Body of pancreas (tissue), 4 donors: ENCODE measurements around the gene HPGDS. TPM values are rescaled to one million over a fixed set of nuclear protein-coding genes. Genes with fewer than 3 reads are reported as not detected.

Experiments
- ATAC-seq: fragments of 150-250 bp; one replicate; pipeline ENCODE4 v1.9.1; 2016
- DNase-seq, 4 donors: peaks; one replicate each; pipeline ENCODE4 v3.0.0-alpha.2; 2019
- H3K27ac ChIP-seq, 4 donors: fragments of 200-600 bp; sonication (generic); 1 replicate in 3 of 4; 2 replicates in 1 of 4; pipeline versions ENCODE4 v1.5.1 to v1.6.1; 2016 to 2019; ENCODE audit warnings: mild to moderate bottlenecking in 1 of 4, mixed read lengths in 1 of 4, moderate library complexity in 1 of 4
- H3K27me3 ChIP-seq, 2 donors: fragments of 200-600 bp; sonication (generic); one replicate each; pipeline ENCODE4 v1.6.0; 2016; ENCODE audit warnings: mild to moderate bottlenecking in 1 of 2
- H3K36me3 ChIP-seq, 2 donors: fragments of 200-600 bp; sonication (generic); replicated peaks in 1 of 2; 2 replicates each; pipeline ENCODE4 v1.5.1; 2016; ENCODE audit warnings: low read depth in 2 of 2; ENCODE audit not compliant: insufficient read depth in 1 of 2
- H3K4me1 ChIP-seq: fragments of 200-600 bp; sonication (generic); one replicate; pipeline ENCODE4 v1.6.0; 2016
- H3K4me3 ChIP-seq, 2 donors: fragments of 200-600 bp; sonication (generic); 1 replicate in 1 of 2; 2 replicates in 1 of 2; pipeline ENCODE4 v1.5.1; 2016 to 2019
- H3K9me3 ChIP-seq, 3 donors: fragments of 200-600 bp; sonication (generic); 1 replicate in 2 of 3; 2 replicates in 1 of 3; pipeline ENCODE4 v1.5.1; 2016
- POLR2A ChIP-seq, 3 donors: fragments of 450-650 bp; IDR thresholded peaks; one replicate each; pipeline ENCODE4 v1.6.1; 2016; ENCODE audit warnings: antibody characterized with exemption in 3 of 3, mild to moderate bottlenecking in 2 of 3
- WGBS, 2 donors: methylation state at CpG; one replicate each; pipeline ENCODE4 v1.1.5; 2017; 5-methylcytosine and 5-hydroxymethylcytosine counted together
- intact Hi-C: fragments of 100-400 bp; cut with DNase I; formaldehyde crosslinking; loops from one replicate; pipeline ENCODE4 v1.15.1; 2023
- total RNA-seq, 2 donors: library from RNA; depleted of rRNA; stranded (reverse); fragments of >200 nt; gene quantifications; one replicate each; pipeline ENCODE4 v1.1.0, GENCODE V29; 2016
- TF ChIP-seq, protein P1 (sequence below), 7 experiments: fragments of 450-650 bp in 4 of 7; fragments of 200-600 bp in 3 of 7; sonication (generic) in 3 of 7; IDR thresholded peaks; one replicate each; pipeline ENCODE4 v1.5.1; 2016 to 2019; ENCODE audit warnings: antibody characterized with exemption in 7 of 7

Gene HPGDS
- total RNA-seq, 2 donors from 2014 or later, result 1.8 to 3.6 TPM

DNA sequence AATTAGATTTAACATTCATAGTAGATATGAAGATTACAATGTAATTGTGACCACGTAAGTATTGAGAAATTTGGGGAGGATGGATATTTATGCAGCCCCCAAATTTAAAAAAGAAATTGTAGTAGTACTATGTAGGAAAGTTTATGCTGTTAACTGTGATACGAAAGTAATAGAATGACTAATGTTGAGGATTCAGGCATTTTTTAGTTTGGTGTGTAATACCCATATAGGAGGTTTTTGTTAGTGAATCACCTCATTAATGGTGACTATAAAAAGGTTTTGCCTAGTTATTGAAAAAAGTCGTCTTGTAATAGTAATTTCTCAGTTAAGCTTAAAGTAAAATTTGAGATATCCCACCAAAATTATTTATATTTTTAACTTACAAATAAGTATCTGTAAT is 67.7 kb downstream of the HPGDS start:
- Histone ChIP-seq H3K27me3 (no peaks in the 10 kb centered on the region), H3K9me3 (no peaks in the 10 kb centered on the region), H3K36me3 (peaks cover 0 to 23% of the 10 kb centered on the region in 2 donors), H3K4me1 (no peaks in the 10 kb centered on the region), H3K27ac (no peak overlapping the region), H3K4me3 (no peak overlapping the region)
- 91 to 92% methylated on average over 3 of the region's 3 CpGs for WGBS, 2 donors
- intact Hi-C loops, result no loop called here
- ATAC-seq (no peak), DNase-seq (no peak)
- TF ChIP-seq, protein P1, sequence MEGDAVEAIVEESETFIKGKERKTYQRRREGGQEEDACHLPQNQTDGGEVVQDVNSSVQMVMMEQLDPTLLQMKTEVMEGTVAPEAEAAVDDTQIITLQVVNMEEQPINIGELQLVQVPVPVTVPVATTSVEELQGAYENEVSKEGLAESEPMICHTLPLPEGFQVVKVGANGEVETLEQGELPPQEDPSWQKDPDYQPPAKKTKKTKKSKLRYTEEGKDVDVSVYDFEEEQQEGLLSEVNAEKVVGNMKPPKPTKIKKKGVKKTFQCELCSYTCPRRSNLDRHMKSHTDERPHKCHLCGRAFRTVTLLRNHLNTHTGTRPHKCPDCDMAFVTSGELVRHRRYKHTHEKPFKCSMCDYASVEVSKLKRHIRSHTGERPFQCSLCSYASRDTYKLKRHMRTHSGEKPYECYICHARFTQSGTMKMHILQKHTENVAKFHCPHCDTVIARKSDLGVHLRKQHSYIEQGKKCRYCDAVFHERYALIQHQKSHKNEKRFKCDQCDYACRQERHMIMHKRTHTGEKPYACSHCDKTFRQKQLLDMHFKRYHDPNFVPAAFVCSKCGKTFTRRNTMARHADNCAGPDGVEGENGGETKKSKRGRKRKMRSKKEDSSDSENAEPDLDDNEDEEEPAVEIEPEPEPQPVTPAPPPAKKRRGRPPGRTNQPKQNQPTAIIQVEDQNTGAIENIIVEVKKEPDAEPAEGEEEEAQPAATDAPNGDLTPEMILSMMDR (IDR thresholded peaks at IDR 0.05), result no peak
- TF ChIP-seq POLR2A (IDR thresholded peaks at IDR 0.05), result no peak

DNA sequence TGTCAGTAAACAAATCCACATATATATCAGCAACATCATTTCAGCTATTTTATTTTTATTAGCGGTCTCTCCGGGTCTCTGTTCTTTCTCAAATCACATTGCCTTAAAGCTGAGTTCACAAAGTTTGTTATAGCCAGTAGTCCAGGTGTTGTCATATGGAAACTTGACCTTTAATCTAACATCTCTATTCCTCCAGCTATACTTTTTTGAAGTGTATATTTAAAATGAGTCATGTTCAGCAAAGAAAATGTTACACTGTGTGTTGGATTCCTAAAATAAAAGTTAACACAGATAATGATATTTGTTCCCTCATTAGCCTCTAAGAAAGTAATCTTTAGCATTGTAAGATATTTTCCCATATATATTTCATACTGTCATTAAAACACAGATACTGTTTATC is 71.4 kb downstream of the HPGDS start:
- TF ChIP-seq POLR2A (IDR thresholded peaks at IDR 0.05), result no peak
- TF ChIP-seq, protein P1 (IDR thresholded peaks at IDR 0.05), result no peak
- Histone ChIP-seq H3K27ac (no peak overlapping the region), H3K36me3 (peaks cover 0 to 2% of the 10 kb centered on the region in 2 donors), H3K4me1 (no peaks in the 10 kb centered on the region), H3K4me3 (no peak overlapping the region), H3K27me3 (no peaks in the 10 kb centered on the region), H3K9me3 (no peaks in the 10 kb centered on the region)
- DNase-seq (no peak), ATAC-seq (no peak)
- WGBS, 2 donors, result 81 to 94% methylated on average over 2 of the region's 2 CpGs
- intact Hi-C loops, result no loop called here

DNA sequence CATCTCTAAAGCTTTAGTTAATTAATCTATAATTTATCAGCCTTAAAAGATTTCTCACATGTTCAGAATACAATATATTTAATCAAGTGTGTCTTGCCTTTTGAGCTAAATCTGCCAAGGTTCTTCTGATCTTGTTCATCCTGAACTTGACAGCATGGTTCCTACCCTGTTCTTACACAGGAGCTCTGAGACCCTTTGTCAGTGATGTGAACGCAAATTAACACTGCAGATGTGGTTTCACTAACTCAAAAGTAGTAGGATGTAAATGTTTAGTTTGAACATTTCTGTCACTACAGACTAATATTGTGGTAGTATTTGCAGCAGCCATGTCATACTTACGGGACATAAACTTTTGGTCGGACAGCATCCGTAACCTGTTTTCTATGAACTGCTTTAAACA is 75.6 kb downstream of the HPGDS start:
- no peak for DNase-seq

DNA sequence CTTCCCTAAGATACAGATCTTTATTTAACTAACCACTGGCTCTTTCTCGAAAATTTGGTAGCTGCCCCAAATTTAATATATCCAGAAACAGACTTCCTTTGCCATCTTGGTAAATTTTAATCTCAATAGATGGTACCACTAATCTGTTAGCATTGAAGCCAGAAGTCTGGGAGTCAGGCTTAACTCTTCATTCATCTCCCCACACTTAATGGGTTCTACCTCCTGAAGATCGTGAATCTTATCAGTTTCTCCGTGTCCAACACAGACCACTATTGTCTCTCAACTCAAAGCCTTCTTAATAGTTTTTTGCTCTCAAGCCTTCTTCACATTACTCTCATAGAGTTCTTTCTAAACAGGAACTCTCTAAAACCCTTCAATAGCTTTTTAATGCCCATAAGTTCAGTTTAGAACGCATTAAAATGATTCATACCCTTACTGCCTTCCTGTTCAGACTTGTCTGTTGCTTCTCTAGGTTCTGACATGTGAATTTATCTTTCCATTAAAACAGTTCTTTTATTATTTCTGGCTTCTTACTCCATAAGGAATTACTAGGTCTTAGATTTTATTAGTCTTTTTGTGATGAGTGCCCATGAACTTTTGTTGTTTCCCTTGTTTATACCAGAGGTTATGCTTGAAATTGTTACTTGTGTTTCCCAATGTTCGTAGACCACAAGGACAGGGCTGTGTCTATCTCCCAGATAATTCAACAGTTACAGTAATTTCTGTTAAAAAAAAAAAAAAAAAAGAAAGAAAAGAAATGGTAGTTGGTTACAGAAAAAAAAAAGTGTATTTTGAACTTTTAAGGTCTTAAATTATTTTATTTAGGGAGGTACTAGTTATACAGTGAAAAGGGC is 80.2 kb downstream of the HPGDS start:
- no peaks in the 10 kb centered on the region for H3K36me3 ChIP-seq
- 82 to 91% methylated on average over 5 of the region's 5 CpGs for WGBS, 2 donors
- no peaks in the 10 kb centered on the region for H3K9me3 ChIP-seq
- intact Hi-C loops, result no loop called here
- H3K4me1 ChIP-seq, result no peaks in the 10 kb centered on the region
- H3K27me3 ChIP-seq, result no peaks in the 10 kb centered on the region
- no peak for ATAC-seq
- H3K4me3 ChIP-seq, result no peak overlapping the region
- TF ChIP-seq, protein P1 (IDR thresholded peaks at IDR 0.05), result no peak
- no peak for TF ChIP-seq POLR2A (IDR thresholded peaks at IDR 0.05)
- no peak for DNase-seq
- no peak overlapping the region for H3K27ac ChIP-seq

More for the DNA sequence above, 75.6 kb downstream of the HPGDS start:
- no peak overlapping the region for H3K4me3 ChIP-seq
- H3K27me3 ChIP-seq, result no peaks in the 10 kb centered on the region
- no peak for TF ChIP-seq POLR2A (IDR thresholded peaks at IDR 0.05)
- TF ChIP-seq, protein P1 (IDR thresholded peaks at IDR 0.05), result no peak
- no peaks in the 10 kb centered on the region for H3K9me3 ChIP-seq
- H3K36me3 ChIP-seq, result no peaks in the 10 kb centered on the region
- intact Hi-C loops, result no loop called here
- ATAC-seq, result no peak
- no peak overlapping the region for H3K27ac ChIP-seq
- 93 to 98% methylated on average over 4 of the region's 4 CpGs for whole genome bisulfite sequencing, 2 donors
- no peaks in the 10 kb centered on the region for H3K4me1 ChIP-seq

DNA sequence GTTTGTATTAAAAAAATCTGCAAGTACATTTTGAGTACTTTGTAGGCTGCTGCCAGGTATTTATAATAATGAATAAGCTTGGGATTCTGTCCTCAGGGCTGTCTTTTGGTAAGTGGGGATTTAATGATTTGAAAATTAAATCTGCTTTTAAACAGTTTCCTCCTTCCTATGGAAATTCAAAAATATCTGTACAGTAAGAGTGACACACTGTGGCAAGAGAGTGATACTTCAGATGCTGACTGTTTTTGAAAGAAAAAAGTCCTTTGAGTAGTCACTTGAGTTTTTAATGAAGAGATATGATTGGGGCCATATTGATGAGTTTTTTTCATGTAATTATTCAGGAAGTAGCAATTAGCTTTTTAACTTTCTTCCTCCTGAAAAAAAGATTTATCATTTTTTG is 85.8 kb downstream of the HPGDS start:
- Histone ChIP-seq H3K4me3 (no peak overlapping the region), H3K27me3 (no peaks in the 10 kb centered on the region), H3K36me3 (peaks cover 0 to 7% of the 10 kb centered on the region in 2 donors), H3K9me3 (no peaks in the 10 kb centered on the region), H3K4me1 (no peaks in the 10 kb centered on the region), H3K27ac (no peak overlapping the region)
- ATAC-seq, result no peak
- TF ChIP-seq POLR2A (IDR thresholded peaks at IDR 0.05), result no peak
- TF ChIP-seq, protein P1 (IDR thresholded peaks at IDR 0.05), result peak in 2 of 7 experiments; percentile 5 to 12
- intact Hi-C loops, result no loop called here
- DNase-seq, result no peak
